Kidney tubule cell (primary cell): ENCODE results near the gene MYRF.

Experiments used
- DNase-seq: peaks from one replicate; pipeline ENCODE4 v3.0.0-alpha.2; 2018; ENCODE audit warnings: low spot score

MYRF gene

GRCh38 chr11:61776561-61777075, 24.2 kb downstream of the MYRF start:
- peak; percentile 77 for DNase-seq

- no peak for DNase-seq
These were observed 25.0 kb downstream of the MYRF start for GRCh38 chr11:61777234-61778090.

- DNase-seq = no peak
These were observed 26.0 kb downstream of the MYRF start for GRCh38 chr11:61778357-61778886.

- DNase-seq = no peak
These were observed 26.6 kb downstream of the MYRF start for GRCh38 chr11:61778920-61779650.

GRCh38 chr11:61779666-61780525, 27.5 kb downstream of the MYRF start:
- DNase-seq = no peak

GRCh38 chr11:61780581-61781162, 28.2 kb downstream of the MYRF start:
- DNase-seq = no peak

GRCh38 chr11:61781585-61781984, 29.1 kb downstream of the MYRF start:
- no peak for DNase-seq

GRCh38 chr11:61782299-61782698, 29.9 kb downstream of the MYRF start:
- DNase-seq = no peak

GRCh38 chr11:61782841-61783240, 30.4 kb downstream of the MYRF start:
- no peak for DNase-seq

GRCh38 chr11:61783717-61784505, 31.5 kb downstream of the MYRF start:
- peak; percentile 48 for DNase-seq

- no peak for DNase-seq
These were observed 32.0 kb downstream of the MYRF start for GRCh38 chr11:61784506-61784805.

GRCh38 chr11:61785837-61786402, 33.5 kb downstream of the MYRF start:
- peak; percentile 77 for DNase-seq

GRCh38 chr11:61787928-61788491, 35.6 kb downstream of the MYRF start:
- DNase-seq = peak; percentile 57

GRCh38 chr11:61791737-61792309, 39.4 kb downstream of the MYRF start:
- DNase-seq = peak; percentile 84

- DNase-seq = peak; percentile 95
These were observed 40.1 kb downstream of the MYRF start, which contains the start of the genes FEN1 and TMEM258 for GRCh38 chr11:61792310-61793082. Gene FEN1, plus strand, starts transcription at chr11:61792911. Its CDS starts 2,451 bp downstream, at chr11:61795362. Gene TMEM258, minus strand, starts transcription at chr11:61792599. Its CDS starts 41 bp downstream, at chr11:61792558.

GRCh38 chr11:61793083-61793828, 40.8 kb downstream of the MYRF start:
- DNase-seq = peak; percentile 18

- no peak for DNase-seq
These were observed 41.4 kb downstream of the MYRF start for GRCh38 chr11:61793829-61794204.

GRCh38 chr11:61794579-61794978, 42.1 kb downstream of the MYRF start:
- DNase-seq = no peak
